HG03159 (cell line): ENCODE data around the gene FLNB.
"Not testable (repeated sequence)": the region's sequence is repeated elsewhere in the genome, so short reads cannot be mapped to it uniquely, and the experiment has no call there.

Experiments used
- ATAC-seq: cut with Tn5 transposase; IDR thresholded peaks from one replicate; pipeline ENCODE4 v1.9.1; 2021; ENCODE audit warnings: mild to moderate bottlenecking, moderate library complexity; ENCODE audit not compliant: unreplicated experiment

FLNB gene

DNA sequence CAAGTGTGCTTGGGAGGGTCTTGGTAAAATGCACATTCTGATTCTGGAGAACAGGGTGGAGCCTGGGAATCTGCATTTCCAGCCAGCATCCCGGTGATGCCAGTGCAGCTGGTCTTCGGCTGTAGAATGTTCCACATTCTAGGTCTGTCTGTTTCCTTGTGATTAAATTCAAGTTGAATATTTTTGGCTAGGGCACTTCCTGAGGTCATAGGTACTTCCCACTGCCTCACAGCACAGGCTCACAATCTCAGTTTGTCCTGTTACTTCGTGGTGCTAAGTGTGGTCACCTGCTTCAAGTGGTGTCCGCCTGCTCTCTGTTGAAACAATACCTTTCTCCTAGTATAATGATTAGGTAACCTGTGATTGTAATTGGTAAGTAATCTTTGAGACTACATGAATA, 40.1 kb downstream of the FLNB start:
- ATAC-seq: no peak

- ATAC-seq: no peak
These were observed 41.0 kb downstream of the FLNB start for GRCh38 chr3:58049143-58049785.

GRCh38 chr3:58051196-58051595, 43.0 kb downstream of the FLNB start:
- no peak for ATAC-seq

DNA sequence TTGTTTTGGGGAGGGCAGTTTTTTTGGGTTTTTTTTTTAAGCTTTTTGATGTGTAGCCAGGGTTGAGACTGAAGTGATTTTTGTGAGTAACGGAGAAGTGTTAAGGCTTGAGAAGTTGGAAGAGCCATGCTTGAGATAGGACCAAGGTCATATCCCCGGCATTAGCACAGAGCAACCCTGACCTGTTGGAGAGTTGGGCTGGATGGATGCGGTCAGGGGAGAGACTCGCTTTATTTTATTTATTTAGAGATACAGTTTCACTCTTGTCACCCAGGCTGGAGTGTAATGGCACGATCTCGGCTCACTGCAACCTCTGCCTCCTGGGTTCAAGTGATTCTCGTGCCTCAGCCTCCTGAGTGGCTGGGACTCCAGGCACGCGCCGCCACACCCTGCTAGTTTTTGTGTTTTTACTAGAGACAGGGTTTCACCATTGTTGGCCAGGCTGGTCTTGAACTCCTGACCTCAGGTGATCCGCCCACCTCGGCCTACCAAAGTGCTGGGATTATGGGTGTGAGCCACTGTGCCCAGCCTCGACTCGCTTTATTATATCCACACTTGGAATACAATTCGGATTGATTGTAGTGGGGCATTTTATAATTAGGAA, 43.5 kb downstream of the FLNB start:
- ATAC-seq: not testable (repeated sequence)

DNA sequence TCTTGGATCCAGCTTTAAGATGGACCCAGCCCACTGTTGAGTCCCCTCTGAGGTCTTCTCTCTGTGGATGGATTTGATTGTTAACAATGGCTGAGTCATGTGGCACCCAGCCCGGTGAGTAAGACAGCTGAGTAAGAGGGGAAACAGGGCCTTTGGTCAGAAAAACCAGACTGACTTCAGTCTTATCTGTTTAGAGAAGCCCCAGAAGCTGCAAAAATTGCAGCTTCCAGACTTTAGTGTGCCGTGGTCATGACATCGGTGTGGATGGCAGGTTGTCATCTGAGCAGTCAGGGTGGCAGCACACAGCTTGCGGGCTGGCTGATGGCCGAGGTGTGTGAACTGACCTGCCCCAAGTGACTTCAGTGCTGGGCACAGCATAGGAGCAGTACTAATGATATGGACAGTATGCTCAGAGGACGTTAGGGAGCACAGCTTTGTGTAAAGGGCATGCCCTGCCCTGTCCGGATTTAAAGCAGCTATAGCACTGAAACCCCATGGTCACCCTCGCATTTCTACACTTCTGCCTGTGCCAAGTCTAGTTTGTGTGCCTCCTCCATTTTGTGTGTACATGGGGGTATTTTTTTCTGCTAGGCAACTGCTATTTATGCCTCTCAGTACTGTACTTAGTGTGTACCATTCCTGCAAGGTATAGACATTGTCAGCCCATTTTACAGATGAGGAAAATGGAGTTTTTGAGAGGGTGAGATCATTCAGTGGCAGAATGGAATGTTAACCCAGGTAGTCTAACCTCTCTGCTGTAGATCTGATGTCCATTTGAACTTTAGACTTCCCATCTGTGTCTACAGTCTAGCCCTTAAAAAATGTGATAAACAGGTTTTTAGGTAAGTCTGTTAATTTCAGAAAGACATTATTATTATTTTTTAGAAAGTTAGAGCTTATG, 44.4 kb downstream of the FLNB start:
- ATAC-seq: no peak

DNA sequence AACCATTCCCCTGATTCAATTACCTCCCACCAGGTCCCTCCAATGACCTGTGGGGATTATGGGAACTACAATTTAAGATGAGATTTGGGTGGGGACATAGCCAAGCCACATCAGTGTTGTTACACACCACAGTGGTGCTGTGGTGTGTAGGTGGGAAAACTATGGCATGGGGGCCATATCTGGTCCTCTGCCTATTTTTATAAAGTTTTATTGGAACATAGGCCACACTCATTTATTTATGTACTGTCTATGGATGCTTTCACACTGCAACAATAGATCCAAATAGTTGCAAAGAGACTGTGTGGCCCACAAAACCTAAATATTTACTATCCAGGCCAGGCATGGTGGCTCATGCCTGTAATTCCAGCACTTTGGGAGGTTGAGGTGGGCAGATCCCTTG, 46.4 kb downstream of the FLNB start:
- no peak for ATAC-seq

DNA sequence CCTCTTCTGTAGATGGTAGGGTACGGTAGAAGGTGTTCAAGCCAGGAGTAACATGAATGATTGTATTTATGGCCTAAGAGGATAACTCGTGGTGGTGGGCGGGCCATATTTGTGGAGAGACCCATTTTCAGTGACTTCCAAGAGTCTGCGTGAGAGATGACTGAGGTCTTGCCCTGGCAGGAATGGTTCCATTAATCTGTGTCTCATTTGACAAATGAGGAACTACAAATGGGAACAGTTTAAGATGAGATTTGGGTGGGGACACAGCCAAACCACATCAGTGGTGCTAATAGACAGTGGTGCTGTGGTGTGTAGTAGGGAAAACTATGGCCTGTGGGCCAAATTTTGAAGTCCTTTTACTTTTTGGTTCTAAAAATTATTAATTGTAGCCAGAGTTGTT, 47.1 kb downstream of the FLNB start:
- no peak for ATAC-seq

DNA sequence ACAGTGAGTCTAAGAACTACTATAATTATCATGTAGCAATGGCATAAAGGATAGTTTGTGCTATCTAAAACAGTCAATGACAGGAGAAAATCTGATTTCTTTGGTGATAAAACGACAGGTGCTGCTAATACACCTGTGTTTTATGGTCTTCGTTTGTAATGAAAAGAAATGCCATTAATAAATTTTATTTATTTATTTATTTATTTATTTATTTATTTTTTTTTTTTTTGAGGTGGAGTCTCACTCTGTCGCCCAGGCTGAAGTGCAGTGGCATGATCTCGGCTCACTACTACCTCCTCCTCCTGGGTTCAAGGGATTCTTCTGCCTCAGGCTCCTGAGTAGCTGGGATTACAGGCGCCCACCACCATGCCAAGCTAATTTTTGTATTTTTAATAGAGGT, 47.7 kb downstream of the FLNB start:
- not testable (repeated sequence) for ATAC-seq

DNA sequence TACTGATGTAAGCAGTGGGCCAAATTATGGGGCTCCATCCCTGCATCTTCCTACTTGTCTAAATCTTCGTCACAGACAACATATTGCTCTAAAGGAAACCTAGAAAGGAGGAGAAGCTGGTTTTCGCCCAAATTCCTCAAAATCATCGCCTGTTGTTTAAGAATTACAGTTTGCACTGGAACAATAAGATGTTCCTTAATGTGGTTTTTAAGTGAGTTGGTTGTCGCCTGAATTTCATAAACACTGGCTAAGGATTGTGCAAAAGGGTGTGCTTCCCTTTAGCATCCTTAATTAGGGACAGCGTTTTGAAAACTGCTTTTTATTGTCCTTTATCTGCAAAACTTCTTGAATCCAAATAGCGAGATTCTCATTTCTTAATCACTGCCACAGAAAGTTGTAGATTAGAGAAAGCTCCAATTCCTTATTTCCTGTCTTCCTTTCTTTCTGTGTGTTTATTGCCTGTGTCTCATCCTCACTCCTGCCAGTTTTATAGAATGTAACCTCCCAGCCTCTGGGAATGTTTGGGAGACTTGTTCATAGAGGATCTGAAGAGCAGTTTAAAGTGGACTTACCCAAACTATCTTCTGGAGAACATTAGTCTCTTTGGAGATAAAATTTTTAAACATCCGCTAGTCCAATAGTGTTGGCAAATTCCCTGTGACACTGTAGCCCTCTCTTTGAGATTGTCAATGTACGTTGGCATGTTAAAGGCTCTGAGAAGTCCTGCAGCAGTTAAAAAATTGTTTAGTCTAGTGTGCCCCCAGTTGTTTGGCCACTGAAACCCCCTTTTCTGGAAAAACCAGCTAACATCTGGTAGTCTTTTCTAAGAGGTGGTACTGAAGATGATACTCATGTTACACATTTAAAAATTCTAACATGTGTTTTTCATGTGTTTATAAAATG, 50.4 kb downstream of the FLNB start:
- no peak for ATAC-seq

GRCh38 chr3:58059349-58060321, 51.4 kb downstream of the FLNB start:
- no peak for ATAC-seq

DNA sequence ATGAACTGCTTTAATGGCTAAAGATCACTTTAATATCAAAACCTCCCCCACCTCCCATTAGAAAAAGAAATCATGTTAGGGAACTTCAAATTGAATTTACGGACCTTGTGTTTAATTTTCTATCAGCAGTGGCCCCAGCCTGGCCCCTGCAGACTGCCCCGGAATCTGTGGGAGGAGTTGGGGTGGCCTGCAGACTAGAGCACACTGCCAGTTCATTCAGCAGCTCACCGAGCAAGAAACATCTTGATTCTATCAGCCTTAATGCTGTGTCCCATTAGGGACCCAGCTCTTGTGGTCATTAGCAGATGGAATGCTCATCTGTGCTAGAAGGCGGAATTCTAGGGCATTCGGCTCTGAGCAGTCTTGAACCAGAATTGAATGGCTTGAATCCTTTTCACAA, 54.2 kb downstream of the FLNB start:
- ATAC-seq: no peak

- no peak for ATAC-seq
These were observed 55.0 kb downstream of the FLNB start for GRCh38 chr3:58063022-58063815.

GRCh38 chr3:58064923-58065638, 56.9 kb downstream of the FLNB start:
- ATAC-seq: no peak

GRCh38 chr3:58065700-58066167, 57.5 kb downstream of the FLNB start:
- ATAC-seq: no peak

DNA sequence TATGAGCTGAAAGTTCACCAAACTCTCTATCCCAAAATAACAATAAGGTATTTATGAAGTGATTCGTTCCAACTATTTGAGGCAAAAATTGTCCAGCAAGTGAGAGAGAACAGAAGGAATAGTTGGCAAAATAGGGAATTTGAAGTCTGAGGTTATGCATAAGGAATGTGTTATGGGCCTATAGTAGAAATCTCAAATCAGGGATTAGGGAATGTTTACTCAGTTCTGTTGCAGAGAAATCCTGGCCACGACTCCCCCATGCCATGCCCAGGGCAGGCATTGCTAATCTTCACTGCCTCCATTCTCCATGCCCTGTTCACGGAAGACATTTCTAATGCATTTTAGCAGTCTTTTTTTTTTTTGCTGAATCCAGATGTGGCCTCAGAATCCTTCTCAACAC, 58.6 kb downstream of the FLNB start:
- no peak for ATAC-seq

GRCh38 chr3:58068122-58068809, 60.0 kb downstream of the FLNB start:
- ATAC-seq: no peak

DNA sequence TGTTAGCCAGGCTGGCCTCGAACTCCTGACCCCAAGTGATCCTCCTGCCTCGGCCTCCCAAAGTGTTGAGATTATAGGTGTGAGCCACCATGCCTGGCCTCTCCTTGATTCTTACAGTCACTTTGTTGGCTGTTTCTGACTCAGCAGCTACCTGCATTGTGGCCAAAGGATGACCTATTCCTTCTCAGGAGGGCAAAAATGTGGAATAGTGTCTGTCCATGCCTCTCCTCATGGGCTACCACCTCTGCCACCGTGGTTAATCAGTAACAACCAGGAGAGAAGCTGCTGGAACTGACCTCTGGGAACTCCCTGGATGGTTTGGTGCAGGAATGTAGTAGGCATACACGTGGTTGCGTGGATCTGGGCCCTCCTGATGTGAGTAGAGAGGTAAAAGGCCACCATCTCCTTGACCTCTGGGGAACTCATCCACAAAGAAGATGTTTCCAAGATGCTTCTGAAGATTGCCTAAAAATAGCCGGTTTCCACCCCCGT, 63.3 kb downstream of the FLNB start:
- ATAC-seq: no peak
